Subcutaneous abdominal adipose tissue (tissue), 5 donors: Measurements from ENCODE around the gene CCN2.
"Not testable (repeated sequence)": the region's sequence is repeated elsewhere in the genome, so short reads cannot be mapped to it uniquely, and the experiment has no call there.

Source experiments
- H3K27ac ChIP-seq: one replicate; pipeline ENCODE4 v1.7.0; 2013; ENCODE audit warnings: low read depth, mild to moderate bottlenecking, inconsistent platforms, low read length, moderate library complexity
- H3K27me3 ChIP-seq, 5 donors: one replicate each; pipeline ENCODE4 v1.7.0; 2013; ENCODE audit warnings: low read length in 5 of 5, inconsistent platforms in 1 of 5; ENCODE audit not compliant: control insufficient read depth in 5 of 5, insufficient read depth in 4 of 5
- H3K36me3 ChIP-seq, 5 donors: one replicate each; pipeline ENCODE4 v1.7.0; 2013; ENCODE audit warnings: low read length in 5 of 5; ENCODE audit not compliant: control insufficient read depth in 5 of 5, insufficient read depth in 5 of 5
- H3K4me1 ChIP-seq, 5 donors: one replicate each; pipeline ENCODE4 v1.7.0; 2013; ENCODE audit warnings: low read length in 5 of 5, mild to moderate bottlenecking in 3 of 5, moderate library complexity in 1 of 5; ENCODE audit not compliant: control insufficient read depth in 5 of 5, insufficient read depth in 5 of 5
- H3K4me3 ChIP-seq, 5 donors: one replicate each; pipeline ENCODE4 v1.7.0; 2013; ENCODE audit warnings: low read length in 5 of 5, low read depth in 1 of 5
- H3K9ac ChIP-seq, 5 donors: one replicate each; pipeline ENCODE4 v1.7.0; 2013; ENCODE audit warnings: low read length in 5 of 5, mild to moderate bottlenecking in 4 of 5, moderate library complexity in 3 of 5
- H3K9me3 ChIP-seq, 5 donors: one replicate each; pipeline ENCODE4 v1.7.0; 2013; ENCODE audit warnings: low read length in 5 of 5; ENCODE audit not compliant: control insufficient read depth in 5 of 5
- donor health status: healthy.
- donor health status: healthy.
- donor health status: healthy.
- donor health status: healthy.
- donor health status: healthy.

Gene CCN2

DNA sequence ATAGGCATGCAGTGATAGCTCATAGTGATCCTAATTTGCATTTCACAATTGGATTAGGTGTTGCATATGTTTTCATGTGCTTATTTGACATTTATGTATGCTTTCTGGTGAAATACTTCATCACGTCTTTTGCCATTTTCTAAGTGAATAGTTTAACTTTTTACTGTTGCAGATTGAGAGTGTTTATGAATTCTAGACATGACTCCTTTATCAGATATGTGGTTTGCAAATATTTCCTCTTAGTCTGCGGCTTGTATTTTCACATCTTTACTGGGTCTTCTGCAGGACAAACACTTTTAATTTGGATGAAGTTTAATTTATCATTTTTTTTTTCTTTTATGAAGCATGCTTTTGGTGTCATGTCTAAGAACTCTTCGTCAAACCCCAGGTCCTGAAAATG is 39.2 kb downstream of the CCN2 start:
- Histone ChIP-seq H3K36me3 (no peaks in the 10 kb centered on the region), H3K27me3 (peaks cover 0 to 4% (median 0%) of the 10 kb centered on the region in 5 donors), H3K4me3 (no peak overlapping the region)

DNA sequence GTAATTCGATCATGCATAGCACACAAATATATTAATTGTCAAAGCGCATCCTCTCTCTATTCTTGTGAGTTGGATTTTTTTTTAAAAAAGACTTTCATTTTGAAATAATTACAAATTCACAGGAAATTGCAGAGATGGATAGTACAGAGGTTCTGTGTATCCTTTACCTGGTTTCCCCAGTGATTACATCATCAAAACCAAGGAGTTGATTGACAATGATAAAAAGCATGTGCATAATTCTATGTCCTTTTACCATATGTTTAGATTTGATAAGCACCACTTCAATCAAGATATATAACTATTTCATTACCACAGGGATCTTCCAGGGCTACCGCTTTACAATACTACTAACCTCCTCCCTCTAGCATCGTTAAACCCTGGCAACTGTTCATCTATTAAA is 40.2 kb downstream of the CCN2 start:
- H3K27ac ChIP-seq, result no peak overlapping the region
- peaks cover 0 to 3% (median 0%) of the 10 kb centered on the region in 5 donors for H3K4me1 ChIP-seq
- no peaks in the 10 kb centered on the region for H3K9me3 ChIP-seq
- H3K27me3 ChIP-seq, result peaks cover 0 to 4% (median 0%) of the 10 kb centered on the region in 5 donors
- no peak overlapping the region for H3K4me3 ChIP-seq
- no peak overlapping the region for H3K9ac ChIP-seq
- no peaks in the 10 kb centered on the region for H3K36me3 ChIP-seq

More for the DNA sequence above, 39.2 kb downstream of the CCN2 start:
- no peak overlapping the region for H3K9ac ChIP-seq
- peaks cover 0 to 3% (median 0%) of the 10 kb centered on the region in 5 donors for H3K4me1 ChIP-seq
- H3K9me3 ChIP-seq, result no peaks in the 10 kb centered on the region
- H3K27ac ChIP-seq, result no peak overlapping the region

GRCh38 chr6:131910219-131910589 is 41.0 kb downstream of the CCN2 start:
- Histone ChIP-seq H3K27ac (no peak overlapping the region), H3K4me1 (no peaks in the 10 kb centered on the region), H3K36me3 (no peaks in the 10 kb centered on the region), H3K9ac (no peak overlapping the region), H3K4me3 (no peak overlapping the region), H3K27me3 (peaks cover 0 to 4% (median 0%) of the 10 kb centered on the region in 5 donors), H3K9me3 (no peaks in the 10 kb centered on the region)

- Histone ChIP-seq H3K27ac (no peak overlapping the region), H3K9ac (no peak overlapping the region), H3K36me3 (no peaks in the 10 kb centered on the region), H3K4me3 (no peak overlapping the region), H3K27me3 (peaks cover 0 to 4% (median 0%) of the 10 kb centered on the region in 5 donors), H3K9me3 (no peaks in the 10 kb centered on the region), H3K4me1 (no peaks in the 10 kb centered on the region)
Observed at GRCh38 chr6:131909408-131910218, 41.6 kb downstream of the CCN2 start.

GRCh38 chr6:131908787-131909186 is 42.4 kb downstream of the CCN2 start:
- not testable (repeated sequence) for H3K27ac ChIP-seq, H3K36me3 ChIP-seq, H3K4me1 ChIP-seq, H3K27me3 ChIP-seq, H3K9me3 ChIP-seq, H3K9ac ChIP-seq, H3K4me3 ChIP-seq

- not testable (repeated sequence) for H3K4me1 ChIP-seq, H3K4me3 ChIP-seq, H3K9me3 ChIP-seq, H3K27ac ChIP-seq, H3K9ac ChIP-seq, H3K36me3 ChIP-seq, H3K27me3 ChIP-seq
Observed at GRCh38 chr6:131903734-131904133, 47.4 kb downstream of the CCN2 start.

GRCh38 chr6:131901326-131901873 is 49.8 kb downstream of the CCN2 start:
- H3K4me1 ChIP-seq, H3K27me3 ChIP-seq, H3K27ac ChIP-seq, H3K9ac ChIP-seq, H3K36me3 ChIP-seq, H3K4me3 ChIP-seq: not testable (repeated sequence)
- peaks cover 0 to 16% (median 8%) of the 10 kb centered on the region in 5 donors for H3K9me3 ChIP-seq

- Histone ChIP-seq H3K4me1 (peaks cover 0 to 3% (median 0%) of the 10 kb centered on the region in 5 donors), H3K27ac (no peak overlapping the region), H3K9ac (no peak overlapping the region), H3K4me3 (no peak overlapping the region), H3K27me3 (no peaks in the 10 kb centered on the region), H3K9me3 (peaks cover 0 to 16% (median 8%) of the 10 kb centered on the region in 5 donors), H3K36me3 (no peaks in the 10 kb centered on the region)
Observed at GRCh38 chr6:131900231-131900630, 50.9 kb downstream of the CCN2 start.

DNA sequence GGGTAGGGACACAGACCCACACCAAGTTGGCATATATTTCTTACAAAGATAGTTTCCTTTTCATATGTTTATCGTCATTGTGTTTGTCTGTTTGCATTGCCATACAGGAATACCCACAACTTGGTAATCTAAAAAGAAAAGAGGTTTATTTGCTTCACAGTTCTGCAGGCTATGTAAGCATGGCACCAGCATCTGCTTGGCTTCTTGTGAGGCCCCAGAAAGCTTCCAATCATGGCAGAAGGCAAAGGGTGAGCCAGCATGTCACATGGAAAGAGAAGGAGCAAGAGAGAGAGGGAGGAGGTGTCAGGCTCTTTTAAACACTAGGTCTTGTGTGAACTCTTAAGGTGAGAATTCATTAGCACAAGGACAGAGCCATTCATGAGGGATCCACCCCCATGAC is 52.5 kb downstream of the CCN2 start:
- H3K27ac ChIP-seq, result no peak overlapping the region
- H3K36me3 ChIP-seq, result no peaks in the 10 kb centered on the region
- no peak overlapping the region for H3K9ac ChIP-seq
- no peaks in the 10 kb centered on the region for H3K27me3 ChIP-seq
- H3K4me1 ChIP-seq, result peaks cover 0 to 11% (median 5%) of the 10 kb centered on the region in 5 donors
- H3K9me3 ChIP-seq, result peaks cover 0 to 16% (median 8%) of the 10 kb centered on the region in 5 donors
- no peak overlapping the region for H3K4me3 ChIP-seq
